ENCODE data around the gene SLC2A8.

The SLC2A8 gene

DNA sequence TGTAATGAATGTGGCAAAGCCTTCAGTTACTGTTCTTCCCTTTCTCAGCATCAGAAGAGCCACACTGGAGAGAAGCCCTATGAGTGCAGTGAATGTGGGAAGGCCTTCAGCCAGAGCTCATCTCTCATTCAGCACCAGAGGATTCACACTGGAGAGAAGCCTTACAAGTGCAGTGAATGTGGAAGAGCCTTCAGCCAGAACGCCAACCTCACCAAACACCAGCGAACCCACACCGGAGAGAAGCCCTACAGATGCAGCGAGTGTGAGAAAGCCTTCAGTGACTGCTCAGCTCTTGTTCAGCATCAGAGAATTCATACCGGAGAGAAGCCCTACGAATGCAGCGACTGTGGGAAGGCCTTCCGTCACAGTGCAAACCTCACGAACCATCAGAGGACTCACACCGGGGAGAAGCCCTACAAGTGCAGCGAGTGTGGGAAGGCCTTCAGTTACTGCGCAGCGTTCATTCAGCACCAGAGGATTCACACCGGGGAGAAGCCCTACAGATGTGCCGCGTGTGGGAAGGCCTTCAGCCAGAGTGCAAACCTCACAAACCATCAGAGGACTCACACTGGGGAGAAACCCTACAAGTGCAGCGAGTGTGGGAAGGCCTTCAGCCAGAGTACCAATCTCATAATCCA is 47.4 kb downstream of the SLC2A8 start:
- DNase-seq = no peak

- no peak for DNase-seq
Measured at GRCh38 chr9:127444921-127445850, 48.2 kb downstream of the SLC2A8 start.

DNA sequence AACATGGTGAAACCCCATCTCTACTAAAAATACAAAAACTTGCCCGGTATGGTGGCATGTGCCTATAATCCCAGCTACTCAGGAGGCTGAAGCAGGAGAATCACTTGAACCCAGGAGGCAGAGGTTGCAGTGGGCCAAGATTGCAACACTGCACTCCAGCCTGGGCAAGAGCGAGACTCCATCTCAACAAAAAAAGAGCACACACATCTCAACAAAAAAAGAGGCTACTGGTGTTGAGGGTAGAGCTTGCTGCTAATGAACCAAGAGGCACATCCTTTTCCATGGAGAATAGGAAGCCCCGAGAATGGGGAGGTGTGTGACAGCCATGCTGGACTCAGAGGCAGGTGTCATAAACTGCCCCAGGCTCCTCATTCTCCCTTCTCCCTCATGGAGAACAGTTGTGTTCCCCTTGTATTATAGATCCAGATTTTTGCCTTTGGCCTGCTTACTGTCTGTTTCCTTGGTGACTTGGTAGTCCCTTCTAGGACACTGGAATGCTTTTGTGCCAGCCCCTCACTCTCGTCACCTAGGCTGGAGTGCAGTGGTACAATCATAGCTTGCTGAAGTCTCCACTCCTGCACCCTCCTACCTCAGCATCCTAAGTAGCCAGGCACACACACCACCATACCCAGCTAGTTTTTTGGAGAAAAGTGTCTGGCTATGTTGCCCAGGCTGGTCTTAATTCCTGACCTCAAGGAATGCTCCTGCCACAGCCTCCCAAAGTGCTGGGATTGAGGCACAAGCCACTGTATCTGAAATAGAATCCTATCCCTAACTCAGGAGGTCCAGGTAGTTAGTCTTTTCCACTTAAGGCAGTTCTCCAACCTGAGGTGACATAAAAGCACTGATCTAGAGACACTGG is 49.1 kb downstream of the SLC2A8 start:
- DNase-seq = no peak

GRCh38 chr9:127446713-127447415 is 49.9 kb downstream of the SLC2A8 start:
- DNase-seq = no peak

DNA sequence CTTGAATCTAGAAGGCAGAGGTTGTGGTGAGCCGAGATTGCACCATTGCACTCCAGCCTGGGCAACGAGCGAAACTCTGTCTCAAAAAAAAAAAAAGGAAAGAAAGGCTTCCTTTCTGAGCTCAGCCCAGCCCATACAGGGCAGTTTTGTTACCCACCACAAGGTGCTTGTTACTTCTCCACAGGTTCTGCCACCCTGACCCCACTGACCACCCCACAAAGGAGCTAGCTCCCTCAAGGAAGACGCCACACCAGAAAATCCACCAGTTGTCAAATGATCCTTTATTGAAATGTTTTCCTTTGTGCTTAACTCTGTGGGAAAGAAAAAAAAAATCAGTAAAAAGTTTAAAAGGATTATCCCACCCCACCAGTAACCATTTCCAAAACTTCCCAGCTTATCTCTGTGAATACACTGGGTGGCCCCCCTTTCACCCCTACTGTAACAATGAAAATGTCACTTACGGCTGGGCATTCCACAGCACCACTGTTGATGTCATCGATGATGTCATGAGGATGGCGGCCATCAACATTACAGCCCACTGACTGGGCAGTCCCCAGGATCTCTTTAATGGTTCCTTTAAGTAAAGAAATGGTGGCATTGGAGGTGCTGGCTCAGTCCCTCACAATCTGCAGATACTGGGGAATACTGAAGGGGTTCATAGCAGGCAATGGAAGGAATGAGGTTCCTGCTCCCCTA is 50.6 kb downstream of the SLC2A8 start:
- no peak for DNase-seq

GRCh38 chr9:127448112-127448805 is 51.3 kb downstream of the SLC2A8 start:
- DNase-seq = no peak

DNA sequence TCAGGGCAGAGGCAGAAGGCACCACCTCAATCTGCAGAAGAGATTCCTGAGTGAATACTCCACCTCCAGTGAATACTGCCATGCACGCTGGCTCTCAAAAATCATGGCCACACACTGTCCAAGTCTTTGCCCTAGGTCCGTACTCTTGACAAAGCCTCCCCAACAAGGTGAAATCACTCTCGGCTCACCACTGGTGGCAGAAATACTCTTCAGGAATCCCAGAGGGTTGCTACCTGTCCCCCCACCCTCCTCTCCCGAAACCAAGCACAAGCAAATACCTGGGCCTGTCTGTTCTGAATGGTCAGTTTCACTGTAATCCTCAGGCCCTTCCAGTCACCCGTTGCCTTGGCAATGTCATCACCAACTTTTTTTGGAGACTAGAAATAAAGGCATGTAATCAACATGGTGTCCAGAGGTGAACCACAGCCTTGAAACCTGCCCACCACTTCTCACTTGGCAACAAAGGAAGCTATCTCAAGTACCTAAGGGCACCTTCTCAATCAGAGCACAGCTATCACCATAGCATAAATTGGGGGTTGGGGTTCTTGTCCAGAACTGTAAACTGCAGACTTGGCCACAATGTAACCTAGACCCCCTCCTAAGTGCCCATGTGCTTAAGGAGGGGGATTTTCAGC is 52.5 kb downstream of the SLC2A8 start:
- DNase-seq = no peak

- no peak for DNase-seq
Measured at GRCh38 chr9:127450243-127450760, 53.3 kb downstream of the SLC2A8 start.

GRCh38 chr9:127450830-127451607 is 54.0 kb downstream of the SLC2A8 start, which contains the start of the genes LRSAM1 and RPL12:
TSS of gene LRSAM1 (plus strand) at chr9:127451510. CDS start at chr9:127454528, 3,018 bp downstream.
TSS of gene RPL12 (minus strand) at chr9:127451406. CDS start at chr9:127451317, 89 bp downstream.
- DNase-seq = peak; percentile 94

DNA sequence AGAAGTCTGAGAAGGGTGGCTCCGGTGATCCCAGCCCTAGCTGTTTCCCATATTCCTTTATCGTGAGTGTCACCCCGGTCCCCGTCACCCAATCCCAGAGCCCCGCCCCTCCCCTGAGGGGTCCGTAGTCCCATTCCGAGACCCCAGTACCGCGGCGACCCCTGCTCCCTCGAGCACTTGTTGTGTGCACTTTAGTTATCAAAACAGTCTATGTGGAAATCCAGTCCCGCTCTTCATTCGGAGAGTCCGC is 54.6 kb downstream of the SLC2A8 start:
- DNase-seq = no peak

DNA sequence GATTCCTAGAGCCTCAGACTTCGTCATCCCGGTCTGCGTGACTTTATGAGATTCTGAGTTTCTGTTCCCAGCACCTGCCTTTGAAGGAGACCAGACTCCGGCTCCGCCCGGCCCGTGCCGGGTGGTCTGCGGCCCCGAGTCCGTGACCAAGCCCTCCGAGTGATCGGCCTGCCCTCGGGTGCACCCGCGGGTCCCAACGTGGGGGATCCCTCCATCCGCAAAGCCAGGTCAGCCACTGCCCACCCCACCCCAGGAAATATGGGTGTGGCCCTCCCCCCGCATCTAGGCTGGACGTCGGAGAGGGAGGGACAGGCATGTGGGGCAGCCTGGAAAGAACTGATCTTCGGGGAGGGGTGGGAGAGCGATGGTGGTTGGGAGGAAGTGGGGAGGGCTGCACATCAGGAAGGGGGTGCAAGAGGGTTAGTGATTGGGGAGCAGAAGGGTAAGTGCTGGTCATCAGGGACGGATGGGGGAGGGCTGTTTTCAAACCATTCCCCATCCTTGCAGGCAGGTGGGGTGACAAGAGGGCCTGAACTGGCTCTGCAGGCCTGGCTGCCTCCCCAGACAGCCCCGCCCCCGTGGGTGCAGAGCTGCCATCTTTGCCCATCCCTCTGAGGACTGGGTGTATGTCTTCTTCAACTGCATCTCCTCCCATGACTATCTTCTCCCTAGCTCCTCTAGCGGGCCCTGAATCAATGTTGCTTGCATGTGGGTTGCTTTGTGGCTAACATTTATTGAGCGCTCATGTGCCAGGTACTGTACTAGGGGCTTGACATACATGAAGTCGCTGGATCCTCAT is 55.1 kb downstream of the SLC2A8 start:
- DNase-seq = no peak

GRCh38 chr9:127452691-127453090 is 55.7 kb downstream of the SLC2A8 start:
- DNase-seq = no peak

GRCh38 chr9:127455324-127455992 is 58.5 kb downstream of the SLC2A8 start:
- no peak for DNase-seq

- no peak for DNase-seq
Measured at GRCh38 chr9:127457191-127457878, 60.4 kb downstream of the SLC2A8 start.

Measured in fibroblast of upper back skin (primary cell).